ENCODE data around the gene ELMO1. TPM values are rescaled to one million over a fixed set of nuclear protein-coding genes. Genes with fewer than 3 reads are reported as not detected.

Gene ELMO1
- total RNA-seq, 4 donors from 2014 or later = 24.6 to 120 (median 71.9) TPM

DNA sequence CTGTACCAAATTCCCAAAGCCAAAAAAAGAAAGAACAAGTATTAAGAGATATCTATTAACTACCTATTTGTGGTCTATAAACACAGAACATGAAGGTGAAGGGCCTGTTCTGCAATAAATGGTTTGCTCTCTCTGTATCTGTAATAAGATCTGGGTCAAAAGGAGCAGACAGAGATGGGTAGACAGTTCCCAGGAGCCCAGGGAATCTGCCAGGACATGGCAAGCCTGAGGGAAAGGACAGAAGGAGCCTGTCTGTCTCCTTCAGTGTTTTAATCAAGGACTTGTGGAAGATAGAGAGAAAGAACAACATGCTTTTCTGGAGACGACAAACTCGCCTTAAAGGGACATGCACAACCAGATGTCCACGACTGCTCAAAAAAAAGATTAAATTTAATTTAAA, 165.7 kb downstream of the ELMO1 start:
- no peak for DNase-seq
- H3K27me3 ChIP-seq = no peaks in the 10 kb centered on the region
- H3K36me3 ChIP-seq = no peaks in the 10 kb centered on the region
- whole genome bisulfite sequencing, 2 donors (ENCODE audit: low coverage in 1 of 2) = 88 to 92% methylated on average over 3 of the region's 3 CpGs
- H3K9me3 ChIP-seq = no peaks in the 10 kb centered on the region
- no peak overlapping the region for H3K4me3 ChIP-seq
- in situ Hi-C loops (cut with MboI; ENCODE audit: low pct_ligation_motif_present in 1 of 4, low pct_unique_long_range_greater_than_20kb in 1 of 4, low sequenced_read_pairs in 3 of 4) = no loop called here
- TF ChIP-seq POLR2AphosphoS5 (IDR thresholded peaks at IDR 0.05) = no peak
- TF ChIP-seq POLR2A (IDR thresholded peaks at IDR 0.05) = no peak
- no peak for TF ChIP-seq EP300 (IDR thresholded peaks at IDR 0.05; ENCODE audit: low read depth)
- TF ChIP-seq CTCF (IDR thresholded peaks at IDR 0.05) = no peak
- intact Hi-C loops (cut with DNase I; ENCODE audit: low total_unique reads) = no loop called here
- no peak overlapping the region for H3K27ac ChIP-seq
- peaks cover 0 to 29% (median 4%) of the 10 kb centered on the region in 4 donors for H3K4me1 ChIP-seq

GRCh38 chr7:37282093-37282444, 166.6 kb downstream of the ELMO1 start:
- TF ChIP-seq POLR2AphosphoS5 (IDR thresholded peaks at IDR 0.05) (no peak), POLR2A (IDR thresholded peaks at IDR 0.05) (no peak), EP300 (IDR thresholded peaks at IDR 0.05; ENCODE audit: low read depth) (no peak), CTCF (IDR thresholded peaks at IDR 0.05) (no peak)
- 78 to 82% methylated on average over 4 of the region's 4 CpGs for WGBS, 2 donors (ENCODE audit: low coverage in 1 of 2)
- Histone ChIP-seq H3K27me3 (no peaks in the 10 kb centered on the region), H3K4me3 (no peak overlapping the region), H3K4me1 (peaks cover 0 to 23% (median 4%) of the 10 kb centered on the region in 4 donors), H3K36me3 (no peaks in the 10 kb centered on the region), H3K9me3 (no peaks in the 10 kb centered on the region), H3K27ac (no peak overlapping the region)
- intact Hi-C loops (cut with DNase I; ENCODE audit: low total_unique reads) = no loop called here
- DNase-seq = no peak
- in situ Hi-C loops (cut with MboI; ENCODE audit: low pct_ligation_motif_present in 1 of 4, low pct_unique_long_range_greater_than_20kb in 1 of 4, low sequenced_read_pairs in 3 of 4) = no loop called here

DNA sequence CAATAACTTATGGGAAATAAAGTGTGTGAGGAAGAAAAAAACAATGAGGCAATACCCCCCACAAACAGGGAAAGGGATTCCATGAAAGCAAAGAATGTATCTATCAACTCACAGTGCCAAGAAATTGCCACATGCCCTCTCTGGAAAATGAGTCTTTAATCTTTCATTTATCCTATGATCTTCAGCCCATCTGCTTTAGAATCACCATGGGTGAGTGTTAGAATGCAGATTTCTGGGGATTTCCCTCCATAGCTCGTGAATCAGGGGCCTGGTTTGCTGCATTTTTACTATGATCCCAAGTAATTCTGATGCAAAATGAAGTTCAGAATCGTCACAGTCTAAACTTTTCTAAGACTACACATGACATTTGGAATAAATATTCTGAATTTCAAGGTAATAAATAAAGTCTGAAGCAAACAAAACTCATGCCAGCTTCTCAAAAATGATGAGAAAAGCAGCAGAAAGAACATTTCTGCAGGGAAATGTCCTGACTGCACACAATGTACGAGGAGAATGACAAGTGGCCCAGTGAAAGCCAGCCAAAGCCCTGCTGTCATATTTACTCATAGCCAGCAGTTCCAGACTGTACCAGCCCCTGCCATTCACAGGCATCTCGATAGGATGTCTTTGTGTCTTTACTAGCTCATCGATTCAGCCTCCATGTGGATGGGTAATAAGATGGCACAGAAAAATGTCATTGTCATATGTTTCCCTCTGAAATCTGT, 167.1 kb downstream of the ELMO1 start:
- no peak for TF ChIP-seq EP300 (IDR thresholded peaks at IDR 0.05; ENCODE audit: low read depth)
- no peak for TF ChIP-seq POLR2AphosphoS5 (IDR thresholded peaks at IDR 0.05)
- TF ChIP-seq POLR2A (IDR thresholded peaks at IDR 0.05) = no peak
- TF ChIP-seq CTCF (IDR thresholded peaks at IDR 0.05) = no peak
- no peak overlapping the region for H3K27ac ChIP-seq
- intact Hi-C loops (cut with DNase I; ENCODE audit: low total_unique reads) = no loop called here
- H3K36me3 ChIP-seq = no peaks in the 10 kb centered on the region
- no peak overlapping the region for H3K4me3 ChIP-seq
- no peaks in the 10 kb centered on the region for H3K9me3 ChIP-seq
- in situ Hi-C loops (cut with MboI; ENCODE audit: low pct_ligation_motif_present in 1 of 4, low pct_unique_long_range_greater_than_20kb in 1 of 4, low sequenced_read_pairs in 3 of 4) = no loop called here
- no peaks in the 10 kb centered on the region for H3K27me3 ChIP-seq
- peaks cover 0 to 18% (median 3%) of the 10 kb centered on the region in 4 donors for H3K4me1 ChIP-seq
- no peak for DNase-seq
- 59 to 67% methylated on average over 4 to 5 of the region's 5 CpGs for WGBS, 2 donors (ENCODE audit: low coverage in 1 of 2)

DNA sequence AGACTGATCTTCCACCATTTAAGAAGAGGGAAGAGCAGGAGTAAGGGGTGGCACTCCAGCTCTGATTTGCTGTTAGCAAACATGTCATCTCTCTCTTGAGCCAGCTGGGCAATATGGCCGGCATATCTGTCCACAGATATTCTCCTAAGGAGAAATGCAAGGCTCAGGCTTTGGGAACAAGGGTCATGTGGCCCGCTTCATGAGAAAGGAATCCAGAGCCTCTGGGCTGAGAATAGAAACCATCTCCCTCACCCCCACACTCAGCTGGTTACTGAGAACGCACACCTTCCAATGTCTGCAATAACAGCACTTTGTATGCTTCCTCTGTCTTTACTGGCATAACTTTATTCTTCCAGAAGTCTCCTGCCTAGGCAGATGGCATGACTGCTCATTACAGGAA, 171.2 kb downstream of the ELMO1 start:
- Histone ChIP-seq H3K9me3 (no peaks in the 10 kb centered on the region), H3K27ac (no peak overlapping the region), H3K4me3 (no peak overlapping the region), H3K27me3 (no peaks in the 10 kb centered on the region), H3K36me3 (no peaks in the 10 kb centered on the region), H3K4me1 (no peaks in the 10 kb centered on the region)
- intact Hi-C loops (cut with DNase I; ENCODE audit: low total_unique reads) (no loop called here), in situ Hi-C loops (cut with MboI; ENCODE audit: low pct_ligation_motif_present in 1 of 4, low pct_unique_long_range_greater_than_20kb in 1 of 4, low sequenced_read_pairs in 3 of 4) (no loop called here)
- TF ChIP-seq POLR2A (IDR thresholded peaks at IDR 0.05) = no peak
- 94 to 97% methylated on average over 3 of the region's 3 CpGs for WGBS, 2 donors (ENCODE audit: low coverage in 1 of 2)
- no peak for DNase-seq

Data from transverse colon (tissue), 4 donors.